SKM-1 (cell line): ENCODE data around the gene SMARCA4.

ENCODE experiments used
- DNase-seq: peaks from one replicate; lab custom pipeline; 2025; ENCODE audit not compliant: unreplicated experiment; lab: John Stamatoyannopoulos, UW

SMARCA4 gene

GRCh38 chr19:11007385-11007784 lies 46.6 kb downstream of the SMARCA4 start:
- DNase-seq = no peak

GRCh38 chr19:11007962-11008532 lies 47.2 kb downstream of the SMARCA4 start:
- DNase-seq = no peak

GRCh38 chr19:11010041-11010440 lies 49.2 kb downstream of the SMARCA4 start:
- DNase-seq = no peak

- no peak for DNase-seq
Measured at GRCh38 chr19:11012507-11012906, 51.7 kb downstream of the SMARCA4 start.

GRCh38 chr19:11013771-11014170 lies 52.9 kb downstream of the SMARCA4 start:
- no peak for DNase-seq

GRCh38 chr19:11014403-11014911 lies 53.6 kb downstream of the SMARCA4 start:
- no peak for DNase-seq

GRCh38 chr19:11016631-11017030 lies 55.8 kb downstream of the SMARCA4 start:
- DNase-seq = no peak

GRCh38 chr19:11017275-11018035 lies 56.6 kb downstream of the SMARCA4 start:
- DNase-seq = no peak

- no peak for DNase-seq
Measured at GRCh38 chr19:11018179-11018578, 57.3 kb downstream of the SMARCA4 start.

GRCh38 chr19:11018763-11019162 lies 57.9 kb downstream of the SMARCA4 start:
- DNase-seq = no peak

- no peak for DNase-seq
Measured at GRCh38 chr19:11019262-11019661, 58.4 kb downstream of the SMARCA4 start.

GRCh38 chr19:11019824-11020223 lies 59.0 kb downstream of the SMARCA4 start:
- DNase-seq = no peak

GRCh38 chr19:11020423-11020822 lies 59.6 kb downstream of the SMARCA4 start:
- DNase-seq = no peak

- DNase-seq = no peak
Measured at GRCh38 chr19:11020982-11021759, 60.3 kb downstream of the SMARCA4 start.

GRCh38 chr19:11021760-11022144 lies 60.9 kb downstream of the SMARCA4 start:
- no peak for DNase-seq

GRCh38 chr19:11023016-11023415 lies 62.2 kb downstream of the SMARCA4 start:
- DNase-seq = no peak

- DNase-seq = no peak
Measured at GRCh38 chr19:11023710-11024109, 62.9 kb downstream of the SMARCA4 start.

- no peak for DNase-seq
Measured at GRCh38 chr19:11024259-11024658, 63.4 kb downstream of the SMARCA4 start.

GRCh38 chr19:11025006-11025405 lies 64.2 kb downstream of the SMARCA4 start:
- no peak for DNase-seq

- no peak for DNase-seq
Measured at GRCh38 chr19:11025445-11025844, 64.6 kb downstream of the SMARCA4 start.

GRCh38 chr19:11025997-11026396 lies 65.2 kb downstream of the SMARCA4 start:
- DNase-seq = no peak

- no peak for DNase-seq
Measured at GRCh38 chr19:11027381-11027780, 66.6 kb downstream of the SMARCA4 start.
